GM12878 (cell line): ENCODE data around the gene FMNL2. TPM values are rescaled to one million over a fixed set of nuclear protein-coding genes. Genes with fewer than 3 reads are reported as not detected.

Experiments used
- ATF3 ChIP-seq: IDR thresholded peaks from 2 replicates; pipeline ENCODE4 v1.6.1; 2011; ENCODE audit warnings: low read depth, mild to moderate bottlenecking, low read length, moderate library complexity, borderline replicate concordance; ENCODE audit errors: extremely low read depth
- NKRF ChIP-seq: fragments of 450-650 bp; conservative IDR thresholded peaks from 2 replicates; pipeline ENCODE4 v1.6.1; 2017; ENCODE audit warnings: mild to moderate bottlenecking, moderate library complexity
- NR2C1 ChIP-seq: fragments of 450-650 bp; IDR thresholded peaks from 2 replicates; pipeline ENCODE4 v1.6.1; 2017; ENCODE audit warnings: antibody characterized with exemption, mild to moderate bottlenecking, moderate library complexity
- NR2C2 ChIP-seq: IDR thresholded peaks from 2 replicates; pipeline ENCODE4 v1.6.1; 2011; ENCODE audit warnings: borderline replicate concordance, low read depth; ENCODE audit not compliant: control insufficient read depth, insufficient read length
- PKNOX1 ChIP-seq: fragments of 450-650 bp; IDR thresholded peaks from 2 replicates; pipeline ENCODE4 v1.6.1; 2016; ENCODE audit warnings: mild to moderate bottlenecking
- PML ChIP-seq: IDR thresholded peaks from 2 replicates; pipeline ENCODE4 v1.6.1; 2012; ENCODE audit warnings: low read length, inconsistent platforms
- POLR2AphosphoS5 ChIP-seq: IDR thresholded peaks from 2 replicates; pipeline ENCODE4 v1.6.1; 2011; ENCODE audit warnings: mild to moderate bottlenecking, low read length, inconsistent platforms
- POU2F2 ChIP-seq: IDR thresholded peaks from 3 replicates; pipeline ENCODE4 v1.6.1; 2011; ENCODE audit warnings: low read depth, mild to moderate bottlenecking, low read length, borderline replicate concordance
- RELA ChIP-seq: fragments of 450-650 bp; IDR thresholded peaks from 2 replicates; pipeline ENCODE4 v1.8.0; 2014; ENCODE audit warnings: borderline replicate concordance; ENCODE audit not compliant: partially characterized antibody
- RUNX3 ChIP-seq: IDR thresholded peaks from 2 replicates; pipeline ENCODE4 v1.6.1; 2012; ENCODE audit warnings: low read length, inconsistent platforms
- ZBTB33 ChIP-seq: fragments of 450-650 bp; IDR thresholded peaks from 2 replicates; pipeline ENCODE4 v1.6.1; 2017; ENCODE audit warnings: mild to moderate bottlenecking
- ZNF622 ChIP-seq: fragments of 450-650 bp; IDR thresholded peaks from 2 replicates; pipeline ENCODE4 v1.6.1; 2017; ENCODE audit warnings: mild to moderate bottlenecking, inconsistent platforms
- ZNF687 ChIP-seq: fragments of 450-650 bp; IDR thresholded peaks from 2 replicates; pipeline ENCODE4 v1.6.1; 2017; ENCODE audit warnings: mild to moderate bottlenecking, moderate library complexity
- ZZZ3 ChIP-seq: IDR thresholded peaks from 2 replicates; pipeline ENCODE4 v1.6.1; 2011; ENCODE audit warnings: low read depth; ENCODE audit not compliant: control insufficient read depth, insufficient read length
- polyA plus RNA-seq, 11 experiments: library from polyadenylated mRNA; depleted of rRNA in 4 of 11; unstranded in 6 of 11; stranded (reverse) in 5 of 11; fragments of >200 nt; fragmentation: Nextera tagmentation in 4 of 11; fragmentation: Illumina TruSeq in 1 of 11; extraction: Ambion mirVana in 4 of 11; extraction: Trizol in 1 of 11; gene quantifications; 1 replicate in 1 of 11; 2 replicates in 10 of 11; pipeline versions ENCODE4 v1.2.1 to v1.2.3, GENCODE V29; 2011 to 2016; ENCODE audit warnings: inconsistent platforms in 2 of 11, missing spikeins in 2 of 11, low read depth in 1 of 11
- total RNA-seq, 4 experiments: library from RNA; depleted of rRNA in 3 of 4; stranded (reverse); fragments of >200 nt in 3 of 4; fragmentation: Illumina TruSeq in 1 of 4; extraction: Trizol in 1 of 4; gene quantifications; 2 replicates each; pipeline versions ENCODE4 v1.2.1 to v1.2.3, GENCODE V29; 2013 to 2021
- TF ChIP-seq, protein P1 (sequence below): fragments of 150-350 bp; IDR thresholded peaks from 2 replicates; pipeline ENCODE4 v1.6.1; 2016; ENCODE audit warnings: low read depth, low read length

FMNL2 gene
- total and polyA plus RNA-seq, 10 of the 15 experiments (the other 5 are each of a cell fraction or from before 2014, with no cell fraction given): 0.13 to 9.9 (median 0.35) TPM

DNA sequence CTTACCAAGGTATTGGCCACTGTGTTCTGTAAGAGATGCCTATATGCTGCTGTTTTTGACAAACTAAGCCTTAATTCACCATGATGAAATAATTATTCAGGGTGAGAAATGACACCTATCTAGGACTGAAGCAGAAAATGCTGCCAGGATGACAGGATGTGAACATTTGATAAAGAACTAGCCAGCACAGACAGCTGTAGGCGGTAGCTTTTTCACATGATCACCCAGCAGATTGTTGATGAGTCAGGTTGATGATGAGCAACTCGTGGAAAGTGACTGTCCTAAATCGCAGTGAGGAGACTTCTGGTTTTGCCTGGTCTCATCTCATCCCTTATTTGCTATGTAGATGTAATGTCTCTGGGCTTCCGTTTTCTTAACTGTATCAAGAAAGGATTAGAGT, 238.2 kb downstream of the FMNL2 start (continued):
- TF ChIP-seq PKNOX1 (peak; percentile 50; the same call in 1 of the 2 replicates), ZZZ3 (no peak), NR2C2 (no peak), ATF3 (no peak), RELA (no peak), ZNF622 (no peak), PML (no peak), ZBTB33 (no peak), POLR2AphosphoS5 (no peak), POU2F2 (no peak), NR2C1 (no peak), ZNF687 (no peak), RUNX3 (peak; percentile 79), NKRF (no peak)
- TF ChIP-seq, protein P1, sequence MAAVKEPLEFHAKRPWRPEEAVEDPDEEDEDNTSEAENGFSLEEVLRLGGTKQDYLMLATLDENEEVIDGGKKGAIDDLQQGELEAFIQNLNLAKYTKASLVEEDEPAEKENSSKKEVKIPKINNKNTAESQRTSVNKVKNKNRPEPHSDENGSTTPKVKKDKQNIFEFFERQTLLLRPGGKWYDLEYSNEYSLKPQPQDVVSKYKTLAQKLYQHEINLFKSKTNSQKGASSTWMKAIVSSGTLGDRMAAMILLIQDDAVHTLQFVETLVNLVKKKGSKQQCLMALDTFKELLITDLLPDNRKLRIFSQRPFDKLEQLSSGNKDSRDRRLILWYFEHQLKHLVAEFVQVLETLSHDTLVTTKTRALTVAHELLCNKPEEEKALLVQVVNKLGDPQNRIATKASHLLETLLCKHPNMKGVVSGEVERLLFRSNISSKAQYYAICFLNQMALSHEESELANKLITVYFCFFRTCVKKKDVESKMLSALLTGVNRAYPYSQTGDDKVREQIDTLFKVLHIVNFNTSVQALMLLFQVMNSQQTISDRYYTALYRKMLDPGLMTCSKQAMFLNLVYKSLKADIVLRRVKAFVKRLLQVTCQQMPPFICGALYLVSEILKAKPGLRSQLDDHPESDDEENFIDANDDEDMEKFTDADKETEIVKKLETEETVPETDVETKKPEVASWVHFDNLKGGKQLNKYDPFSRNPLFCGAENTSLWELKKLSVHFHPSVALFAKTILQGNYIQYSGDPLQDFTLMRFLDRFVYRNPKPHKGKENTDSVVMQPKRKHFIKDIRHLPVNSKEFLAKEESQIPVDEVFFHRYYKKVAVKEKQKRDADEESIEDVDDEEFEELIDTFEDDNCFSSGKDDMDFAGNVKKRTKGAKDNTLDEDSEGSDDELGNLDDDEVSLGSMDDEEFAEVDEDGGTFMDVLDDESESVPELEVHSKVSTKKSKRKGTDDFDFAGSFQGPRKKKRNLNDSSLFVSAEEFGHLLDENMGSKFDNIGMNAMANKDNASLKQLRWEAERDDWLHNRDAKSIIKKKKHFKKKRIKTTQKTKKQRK: no peak
